ENCODE data around the gene NAALADL2. TPM values are rescaled to one million over a fixed set of nuclear protein-coding genes. Genes with fewer than 3 reads are reported as not detected.

NAALADL2 gene
- total and polyA plus RNA-seq, 2 donors (not counting 3 experiments of a cell fraction or from before 2014, with no cell fraction given) = 1.1 to 4.0 TPM

DNA sequence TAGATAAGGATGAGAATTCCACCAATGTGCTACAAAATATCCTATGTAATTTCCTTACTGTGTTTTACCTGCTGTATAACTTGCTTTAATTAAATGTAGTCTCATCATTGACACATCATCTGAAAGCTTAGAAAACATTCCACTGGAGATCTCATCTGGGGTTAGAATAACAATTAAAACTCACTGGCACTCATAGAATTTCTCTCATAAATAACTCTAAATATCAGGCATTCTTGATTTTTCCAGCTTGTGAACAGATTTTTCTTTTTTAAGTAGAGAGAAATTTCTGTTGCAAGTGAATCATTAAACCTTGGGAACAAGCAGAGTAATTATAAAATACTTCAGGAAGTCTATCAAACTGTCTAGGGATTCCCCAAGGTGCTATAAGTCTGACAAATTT is 843.8 kb downstream of the NAALADL2 start:
- POLR2A ChIA-PET = no interaction called here
- CTCF ChIA-PET = interaction anchor here (1.5 kb wide), 1 partner anchor 9 kb away, joined by 4 read pairs; no protein-coding TSS in a partner anchor
- Histone ChIP-seq H3K9ac (replicated peaks; ENCODE audit: extremely low read depth, insufficient read depth, low read length) (no peak overlapping the region), H4K20me1 (replicated peaks; ENCODE audit: control insufficient read depth, extremely low read depth, insufficient read depth, low read length) (no peaks in the 10 kb centered on the region), H3K9me3 (replicated peaks; ENCODE audit: control insufficient read depth, insufficient read depth, low read length) (no peaks in the 10 kb centered on the region), H3K79me2 (ENCODE audit: control insufficient read depth, insufficient read depth, low read length) (no peaks in the 10 kb centered on the region), H2AFZ (ENCODE audit: low read depth, low read length) (no peak overlapping the region), H3K27ac (ENCODE audit: insufficient read depth, low read depth, low read length) (no peak overlapping the region), H3K4me1 (ENCODE audit: control insufficient read depth, extremely low read depth, insufficient read depth, low read length) (no peaks in the 10 kb centered on the region), H3K27me3 (ENCODE audit: control insufficient read depth in 2 of 2, insufficient read depth in 2 of 2, low read length in 2 of 2) (no peaks in the 10 kb centered on the region), H3K9me1 (replicated peaks; ENCODE audit: control insufficient read depth, extremely low read depth, insufficient read depth, low read length) (no peaks in the 10 kb centered on the region), H3K36me3 (ENCODE audit: control insufficient read depth in 2 of 2, extremely low read depth in 1 of 2, insufficient read depth in 2 of 2, low read length in 2 of 2) (no peaks in the 10 kb centered on the region), H3K4me2 (ENCODE audit: insufficient read depth, low read length) (no peak overlapping the region), H3K4me3 (replicated peaks in 1 of 3; ENCODE audit: insufficient read depth in 1 of 3, low read depth in 1 of 3, low read length in 3 of 3) (no peak overlapping the region)
- FAIRE-seq = no peak
- BruUV-seq (replicated peaks) = no TSS peak
- intact Hi-C loops (cut with micrococcal nuclease) = no loop called here
- dilution Hi-C loops (cut with MboI; ENCODE audit: extremely low pct_ligation_motif_present, low sequenced_read_pairs) = no loop called here
- TF ChIP-seq POLR2A (IDR thresholded peaks at IDR 0.05; ENCODE audit: low read depth, low read length) (no peak), EZH2 (IDR thresholded peaks at IDR 0.05; ENCODE audit: borderline replicate concordance, low read depth, low read length, severe bottlenecking) (no peak), POLR2AphosphoS5 (IDR thresholded peaks at IDR 0.05; ENCODE audit: insufficient read depth, low read depth, low read length) (no peak), FOS (IDR thresholded peaks at IDR 0.05; ENCODE audit: borderline replicate concordance, insufficient read depth, low read length) (no peak), MYC (IDR thresholded peaks at IDR 0.05; ENCODE audit: low read depth, low read length) (no peak), JUN (IDR thresholded peaks at IDR 0.05; ENCODE audit: borderline replicate concordance, insufficient read depth, insufficient read length, low read depth) (no peak), CTCF (IDR thresholded peaks at IDR 0.05; ENCODE audit: extremely low read depth in 1 of 2, insufficient read depth in 1 of 2, low read depth in 1 of 2, low read length in 2 of 2) (no peak), GATA2 (IDR thresholded peaks at IDR 0.05; ENCODE audit: insufficient read depth, insufficient read length, low read depth, low read length) (no peak), MAX (IDR thresholded peaks at IDR 0.05; ENCODE audit: insufficient read depth, insufficient read length) (no peak)
- DNase-seq (ENCODE audit: low read depth, low spot score) = no peak

Data from endothelial cell of umbilical vein (primary cell).